Astrocyte (in vitro differentiated cells and primary cell): ENCODE measurements around the gene ARSG.

ENCODE experiments used
- CTCF ChIP-seq: IDR thresholded peaks from 2 replicates; pipeline ENCODE4 v1.5.1; 2011; ENCODE audit warnings: low read depth, mild to moderate bottlenecking, inconsistent platforms, low read length, moderate library complexity; ENCODE audit not compliant: insufficient read depth
- EZH2 ChIP-seq: IDR thresholded peaks from 2 replicates; pipeline ENCODE4 v1.6.1; 2012; ENCODE audit warnings: mild to moderate bottlenecking, low read length, inconsistent platforms; ENCODE audit not compliant: insufficient read depth

- TF ChIP-seq CTCF = no peak
- no peak for TF ChIP-seq EZH2
Measured at GRCh38 chr17:68260051-68260762, 31.1 kb upstream of the ARSG start.
